Measurements from ENCODE around the gene FFAR3.
"Not testable (repeated sequence)": the region's sequence is repeated elsewhere in the genome, so short reads cannot be mapped to it uniquely, and the experiment has no call there.

Gene FFAR3

GRCh38 chr19:35378356-35378755, 20.1 kb downstream of the FFAR3 start:
- no peak for DNase-seq

DNA sequence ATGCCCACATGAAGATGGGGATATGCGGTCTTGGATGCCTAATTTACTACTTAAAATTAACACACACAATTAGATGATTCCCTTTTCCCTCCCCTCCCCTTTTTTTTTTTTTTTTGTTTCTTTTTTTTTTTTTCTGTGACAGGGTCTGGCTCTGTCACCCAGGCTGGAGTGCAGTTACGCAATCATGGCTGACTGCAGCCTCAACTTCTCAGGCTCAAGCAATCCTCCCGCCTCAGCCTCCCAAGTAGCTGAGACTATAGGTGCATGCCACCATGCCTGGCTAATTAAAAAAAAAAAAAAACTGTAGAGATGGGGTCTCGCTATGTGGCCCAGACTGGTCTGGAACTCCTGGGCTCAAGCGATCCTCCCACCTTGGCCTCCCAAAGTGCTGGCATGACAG, 21.3 kb downstream of the FFAR3 start:
- DNase-seq: not testable (repeated sequence)

GRCh38 chr19:35379992-35380391, 21.7 kb downstream of the FFAR3 start:
- DNase-seq: no peak

- no peak for DNase-seq
These were observed 22.3 kb downstream of the FFAR3 start for GRCh38 chr19:35380450-35381124.

DNA sequence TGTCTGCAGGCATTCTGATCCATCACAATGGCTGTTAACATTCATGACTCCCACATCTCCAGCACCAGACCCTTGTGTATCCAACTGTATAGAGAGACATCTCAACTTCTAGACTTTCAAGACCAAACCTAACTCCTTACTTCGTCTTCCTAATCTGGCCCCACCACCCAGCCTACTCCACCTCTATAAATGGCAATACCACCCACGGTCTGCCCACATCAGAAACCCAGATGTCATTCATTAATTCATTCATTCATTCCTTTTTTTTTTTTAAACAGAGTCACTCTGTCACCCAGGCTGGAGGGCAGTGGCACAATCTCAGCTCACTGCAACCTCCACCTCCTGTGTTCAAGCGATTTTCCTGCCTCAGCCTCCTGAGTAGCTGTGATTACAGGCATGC, 23.1 kb downstream of the FFAR3 start:
- DNase-seq: no peak

DNA sequence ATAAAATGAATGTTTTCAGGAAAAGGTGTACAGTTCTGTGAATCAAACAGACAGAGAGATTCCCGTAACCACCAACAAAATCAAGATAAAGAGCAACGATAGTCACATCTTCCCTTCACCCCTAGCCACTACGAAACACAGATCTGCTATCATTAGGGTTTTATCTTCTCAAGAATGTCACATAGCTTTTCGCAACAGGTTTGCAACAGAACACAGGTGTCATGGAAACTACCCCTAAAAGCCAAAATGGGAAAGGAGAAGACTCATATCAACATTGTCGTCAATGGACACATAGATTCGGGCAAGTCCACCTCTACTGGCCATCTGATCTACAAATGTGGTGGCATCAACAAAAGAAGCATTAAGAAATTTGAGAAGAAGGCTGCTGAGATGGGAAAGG, 23.7 kb downstream of the FFAR3 start:
- DNase-seq: no peak

GRCh38 chr19:35383536-35383935, 25.3 kb downstream of the FFAR3 start:
- DNase-seq: no peak

- no peak for DNase-seq
These were observed 30.2 kb downstream of the FFAR3 start for GRCh38 chr19:35388277-35389054.

- DNase-seq: no peak
These were observed 31.1 kb downstream of the FFAR3 start for GRCh38 chr19:35389192-35389861.

DNA sequence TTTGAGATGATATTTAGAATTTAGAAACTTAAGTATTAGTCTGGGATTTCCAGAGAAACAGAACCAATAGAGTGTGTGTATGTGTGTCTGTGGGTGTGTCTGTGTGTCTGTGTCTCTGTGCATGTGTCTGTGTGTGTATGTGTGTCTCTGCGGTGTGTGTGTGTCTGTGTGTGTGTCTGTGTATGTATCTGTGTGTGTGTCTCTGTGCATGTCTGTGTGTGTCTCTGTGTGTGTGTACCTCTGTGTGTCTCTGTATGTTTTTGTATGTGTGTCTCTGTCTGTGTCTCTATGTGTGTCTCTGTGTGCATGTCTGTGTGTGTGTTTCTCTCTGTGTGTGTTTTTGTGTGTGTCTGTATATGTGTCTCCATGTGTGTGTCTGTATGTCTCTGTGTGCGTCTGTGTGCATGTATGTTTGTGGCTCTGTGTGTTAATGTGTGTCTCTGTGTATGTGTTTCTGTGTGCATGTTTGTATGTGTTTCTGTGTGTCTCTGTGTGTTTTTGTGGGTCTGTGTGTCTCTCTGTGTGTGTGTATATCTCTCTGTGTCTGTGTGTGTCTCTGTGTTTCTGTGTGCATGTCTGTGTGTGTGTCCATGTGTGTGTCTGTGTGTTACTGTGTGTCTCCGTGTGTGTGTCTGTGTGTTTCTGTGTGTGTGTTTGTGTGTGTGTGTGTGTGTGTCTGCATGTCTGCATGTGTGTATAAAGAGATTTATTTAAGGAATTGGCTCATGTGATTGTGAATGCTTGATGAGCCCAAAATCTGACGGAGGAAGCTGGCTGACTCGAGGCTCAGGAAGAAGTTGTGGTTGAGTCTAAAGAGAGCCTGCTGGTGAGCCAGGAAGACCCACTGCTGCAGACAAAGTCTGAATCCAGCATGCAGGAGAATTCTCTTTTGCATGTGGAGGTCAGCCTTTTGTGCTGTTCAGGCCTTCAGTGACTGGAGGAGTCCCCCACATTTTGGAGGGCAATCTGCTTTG, 34.8 kb downstream of the FFAR3 start:
- DNase-seq: no peak

GRCh38 chr19:35395382-35396199, 37.3 kb downstream of the FFAR3 start:
- DNase-seq: no peak

- DNase-seq: no peak
These were observed 38.1 kb downstream of the FFAR3 start for GRCh38 chr19:35396240-35396885.

GRCh38 chr19:35397064-35397463, 38.8 kb downstream of the FFAR3 start:
- DNase-seq: no peak

- no peak for DNase-seq
These were observed 40.3 kb downstream of the FFAR3 start for GRCh38 chr19:35398570-35398969.

DNA sequence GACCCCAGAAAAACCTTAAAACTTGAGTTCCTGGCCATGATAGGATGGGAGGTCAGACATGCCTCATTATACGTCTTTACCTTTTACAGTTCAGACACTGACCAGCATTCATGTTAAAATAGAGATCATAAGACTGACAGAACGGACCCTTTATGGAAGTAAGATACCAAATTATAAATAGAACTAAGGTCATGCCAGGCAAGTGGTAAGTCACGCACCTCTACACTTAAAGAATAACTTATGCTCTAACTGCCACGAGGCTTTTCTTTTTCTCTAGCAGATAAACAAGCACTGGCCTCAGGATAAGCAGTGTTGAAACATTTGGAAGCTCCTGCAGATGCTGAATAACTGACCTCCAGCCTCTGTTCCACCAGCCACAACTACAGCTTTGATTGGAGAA, 41.0 kb downstream of the FFAR3 start:
- no peak for DNase-seq

GRCh38 chr19:35399948-35400772, 41.9 kb downstream of the FFAR3 start:
- DNase-seq: no peak

- no peak for DNase-seq
These were observed 42.5 kb downstream of the FFAR3 start for GRCh38 chr19:35400773-35401100.

- DNase-seq: not testable (repeated sequence)
These were observed 43.2 kb downstream of the FFAR3 start for GRCh38 chr19:35401416-35401815.

DNA sequence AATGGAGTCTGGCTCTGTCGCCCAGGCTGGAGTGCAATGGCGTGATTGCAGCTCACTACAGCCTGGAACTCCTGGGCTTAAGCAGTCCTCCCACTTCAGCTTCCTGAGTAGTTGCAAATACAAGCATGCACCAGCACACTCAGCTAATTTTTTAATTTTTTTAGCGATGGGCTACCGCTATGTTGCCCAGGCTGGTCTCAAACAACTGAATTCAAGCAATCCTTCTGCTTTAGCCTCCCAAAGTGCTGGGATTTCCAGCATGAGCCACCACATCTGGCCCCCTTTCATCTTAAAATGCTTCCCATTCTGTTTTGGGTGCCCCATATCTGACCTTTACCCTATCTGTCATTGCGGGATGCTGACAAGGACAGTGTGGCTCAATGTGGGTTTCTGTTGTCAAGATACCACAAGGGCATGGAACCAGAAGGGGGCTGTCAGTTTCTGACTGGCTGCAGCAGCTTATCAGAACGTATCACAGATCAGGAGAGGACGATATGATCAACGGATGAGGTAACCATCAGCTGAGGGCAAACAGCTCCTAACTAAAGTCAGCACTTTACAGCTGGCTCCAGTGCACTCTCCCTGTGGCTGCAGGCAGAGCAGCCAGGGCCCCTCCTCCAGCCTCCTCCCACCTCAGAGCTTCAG, 45.0 kb downstream of the FFAR3 start:
- no peak for DNase-seq

Measured in activated CD4-positive, CD25-positive, alpha-beta regulatory T cell (primary cell).